Measurements from ENCODE around the gene RAB2B.

Gene RAB2B

DNA sequence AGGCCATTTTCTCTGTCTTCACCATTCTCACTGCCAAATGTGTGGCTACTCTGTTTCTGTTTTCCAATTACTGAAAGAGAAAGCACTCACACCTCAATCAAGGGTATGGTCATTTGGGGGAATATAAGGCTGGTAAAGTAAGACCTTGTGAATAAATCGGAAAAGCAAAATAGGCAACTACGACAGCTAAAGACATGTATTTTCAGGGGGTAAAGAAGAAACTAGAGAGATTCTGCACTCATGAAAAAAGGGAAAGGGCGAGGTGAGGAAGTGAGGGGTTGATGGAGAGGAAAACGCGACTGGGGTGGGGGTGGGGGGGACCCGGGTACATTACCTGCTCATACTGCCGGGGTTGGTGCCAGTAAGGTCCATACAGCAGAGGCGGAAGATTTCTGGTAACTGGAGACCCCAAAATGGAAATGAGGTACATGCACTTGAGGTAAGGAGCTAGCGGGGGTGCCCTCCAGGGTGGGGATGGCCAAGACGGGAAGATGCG is 40.1 kb downstream of the RAB2B start:
- TF ChIP-seq, protein P1, sequence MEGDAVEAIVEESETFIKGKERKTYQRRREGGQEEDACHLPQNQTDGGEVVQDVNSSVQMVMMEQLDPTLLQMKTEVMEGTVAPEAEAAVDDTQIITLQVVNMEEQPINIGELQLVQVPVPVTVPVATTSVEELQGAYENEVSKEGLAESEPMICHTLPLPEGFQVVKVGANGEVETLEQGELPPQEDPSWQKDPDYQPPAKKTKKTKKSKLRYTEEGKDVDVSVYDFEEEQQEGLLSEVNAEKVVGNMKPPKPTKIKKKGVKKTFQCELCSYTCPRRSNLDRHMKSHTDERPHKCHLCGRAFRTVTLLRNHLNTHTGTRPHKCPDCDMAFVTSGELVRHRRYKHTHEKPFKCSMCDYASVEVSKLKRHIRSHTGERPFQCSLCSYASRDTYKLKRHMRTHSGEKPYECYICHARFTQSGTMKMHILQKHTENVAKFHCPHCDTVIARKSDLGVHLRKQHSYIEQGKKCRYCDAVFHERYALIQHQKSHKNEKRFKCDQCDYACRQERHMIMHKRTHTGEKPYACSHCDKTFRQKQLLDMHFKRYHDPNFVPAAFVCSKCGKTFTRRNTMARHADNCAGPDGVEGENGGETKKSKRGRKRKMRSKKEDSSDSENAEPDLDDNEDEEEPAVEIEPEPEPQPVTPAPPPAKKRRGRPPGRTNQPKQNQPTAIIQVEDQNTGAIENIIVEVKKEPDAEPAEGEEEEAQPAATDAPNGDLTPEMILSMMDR (IDR thresholded peaks at IDR 0.05) = no peak

DNA sequence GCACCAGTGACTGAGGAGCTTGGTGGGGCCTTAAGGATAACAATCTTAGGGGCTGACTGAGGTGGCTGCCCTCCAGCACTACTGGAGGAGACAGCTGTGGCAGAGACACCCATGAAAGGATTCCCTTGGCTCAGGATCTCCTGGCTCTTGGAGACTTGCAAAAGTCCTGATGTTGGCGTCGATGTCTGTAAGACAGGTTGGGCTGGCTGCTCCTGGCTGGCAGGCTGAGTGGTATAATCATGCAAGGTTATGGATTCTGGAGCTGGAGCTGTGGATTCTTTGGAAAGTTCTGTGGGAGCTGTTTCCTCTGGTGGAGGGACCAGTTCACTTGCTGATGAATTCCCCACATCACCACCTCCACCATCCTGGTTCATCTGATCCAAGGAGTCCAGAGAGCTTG is 45.6 kb downstream of the RAB2B start:
- TF ChIP-seq, protein P1 (IDR thresholded peaks at IDR 0.05) = no peak

DNA sequence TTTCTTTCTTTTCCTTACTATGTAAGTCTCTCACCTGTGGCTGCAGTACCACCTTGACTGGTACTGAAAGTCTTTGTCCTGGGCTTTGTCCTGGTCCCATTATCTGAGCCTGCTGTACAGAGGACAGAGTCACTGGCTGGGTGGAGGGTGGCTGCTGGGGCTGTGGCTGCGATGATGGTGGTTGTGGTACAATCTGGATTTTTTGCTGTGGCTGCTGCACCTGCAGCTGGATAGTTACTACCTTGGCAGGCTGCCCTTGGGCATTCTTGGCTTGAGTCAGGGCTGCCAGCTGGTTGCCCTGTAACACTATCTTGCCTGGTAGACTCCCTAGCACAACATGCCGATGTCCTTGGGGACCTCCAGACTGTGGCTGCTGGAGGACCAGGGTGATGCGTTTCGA is 47.8 kb downstream of the RAB2B start:
- TF ChIP-seq, protein P1 (IDR thresholded peaks at IDR 0.05) = no peak

DNA sequence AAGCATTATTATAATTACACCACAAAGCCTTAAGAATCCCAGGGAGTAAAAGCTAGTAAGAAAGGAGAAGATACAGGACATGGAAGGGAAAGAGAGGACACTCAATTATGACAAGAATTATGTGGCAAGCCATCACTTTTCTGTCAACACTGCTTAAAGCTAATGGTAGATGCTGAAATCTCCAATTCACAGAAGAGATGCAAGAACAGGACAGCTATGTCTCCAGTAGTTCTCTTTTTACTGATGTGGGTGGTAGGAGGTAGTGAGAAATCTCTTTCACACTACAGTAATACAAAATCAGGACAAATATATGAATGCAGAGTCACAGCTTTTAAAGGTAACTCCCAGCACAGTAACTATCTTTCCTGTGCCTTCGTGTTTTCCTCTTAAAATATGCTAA is 50.1 kb downstream of the RAB2B start:
- TF ChIP-seq, protein P1 (IDR thresholded peaks at IDR 0.05) = no peak

DNA sequence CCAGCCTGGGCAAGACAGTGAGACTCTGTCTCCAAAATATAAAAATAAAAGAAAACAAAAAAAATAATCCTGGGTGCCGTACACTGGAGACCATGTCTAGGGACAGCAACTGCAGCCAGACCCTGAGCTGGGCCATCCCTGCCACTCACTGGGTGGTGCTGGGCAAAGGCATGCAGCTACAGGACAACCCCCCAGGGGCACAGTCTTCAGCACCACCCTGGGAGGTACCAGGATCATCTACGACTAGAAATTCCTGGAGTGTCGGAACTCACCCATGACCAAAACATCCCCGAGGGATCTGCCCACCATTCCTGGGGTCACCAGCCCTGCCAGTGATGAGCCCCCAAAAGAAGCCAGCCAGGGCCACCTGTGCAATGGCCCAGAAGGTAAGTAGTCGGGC is 57.2 kb downstream of the RAB2B start:
- TF ChIP-seq, protein P1 (IDR thresholded peaks at IDR 0.05) = no peak

DNA sequence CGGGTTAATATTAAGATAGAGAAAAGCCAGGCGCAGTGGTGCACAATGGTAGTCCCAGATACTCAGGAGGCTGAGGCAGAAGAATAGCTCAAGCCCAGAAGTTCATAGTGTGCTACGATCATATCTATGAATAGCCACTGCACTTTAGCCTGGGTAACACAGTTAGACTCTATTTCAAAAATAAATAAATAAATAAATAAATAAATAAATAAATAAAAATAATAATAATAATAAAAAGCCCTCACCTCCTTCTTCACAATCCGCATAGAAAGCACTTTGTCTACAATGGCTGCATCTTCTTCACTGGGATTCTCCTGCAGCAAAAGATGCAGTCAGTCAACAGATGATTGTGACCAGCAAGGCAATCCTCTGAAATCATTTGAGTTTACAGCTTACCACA is 61.4 kb downstream of the RAB2B start:
- TF ChIP-seq, protein P1 (IDR thresholded peaks at IDR 0.05) = no peak

DNA sequence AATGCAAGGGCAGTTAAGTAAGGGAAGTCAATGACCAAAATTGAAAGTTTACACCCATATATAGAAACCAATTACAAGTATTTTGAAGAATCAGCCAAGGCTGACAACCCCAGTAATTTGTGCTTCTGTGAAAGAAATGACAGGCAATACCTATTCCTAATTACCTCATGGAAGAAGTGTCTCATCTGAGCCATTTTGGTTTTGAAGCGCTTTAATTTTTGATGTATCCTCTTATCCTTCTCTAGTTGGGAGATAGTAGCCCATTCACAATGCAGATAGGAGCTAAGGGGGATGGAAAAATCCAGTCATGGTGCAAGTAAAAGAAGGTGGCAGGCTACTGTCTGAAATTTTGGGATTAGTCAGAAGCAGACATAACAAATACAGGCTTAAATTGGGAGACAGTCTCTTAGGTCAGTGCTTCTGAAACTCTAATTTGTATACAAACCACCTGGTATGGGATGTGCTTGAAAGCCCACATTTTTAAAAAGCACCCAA is 62.6 kb downstream of the RAB2B start:
- TF ChIP-seq, protein P1 (IDR thresholded peaks at IDR 0.05) = no peak

Data from LNCAP (cell line).